ENCODE measurements around the gene PDGFC.

Gene PDGFC

GRCh38 chr4:156824451-156825060, 147.0 kb downstream of the PDGFC start:
- DNase-seq, result no peak

- DNase-seq, result no peak
Observed at GRCh38 chr4:156820931-156821330, 150.7 kb downstream of the PDGFC start.

GRCh38 chr4:156816360-156816755, 155.2 kb downstream of the PDGFC start:
- no peak for DNase-seq

GRCh38 chr4:156815717-156816359, 155.8 kb downstream of the PDGFC start:
- DNase-seq, result no peak

- no peak for DNase-seq
Observed at GRCh38 chr4:156811963-156812362, 159.6 kb downstream of the PDGFC start.

GRCh38 chr4:156811286-156811685, 160.3 kb downstream of the PDGFC start:
- DNase-seq, result no peak

GRCh38 chr4:156805696-156806095, 165.9 kb downstream of the PDGFC start:
- no peak for DNase-seq

GRCh38 chr4:156803056-156803455, 168.5 kb downstream of the PDGFC start:
- no peak for DNase-seq

GRCh38 chr4:156800463-156800862, 171.1 kb downstream of the PDGFC start:
- no peak for DNase-seq

- DNase-seq, result no peak
Observed at GRCh38 chr4:156799121-156799589, 172.4 kb downstream of the PDGFC start.

GRCh38 chr4:156798438-156798837, 173.2 kb downstream of the PDGFC start:
- no peak for DNase-seq

GRCh38 chr4:156797206-156797605, 174.4 kb downstream of the PDGFC start:
- no peak for DNase-seq

GRCh38 chr4:156795727-156796126, 175.9 kb downstream of the PDGFC start:
- DNase-seq, result no peak

GRCh38 chr4:156794863-156795262, 176.7 kb downstream of the PDGFC start:
- DNase-seq, result no peak

- DNase-seq, result no peak
Observed at GRCh38 chr4:156792462-156793085, 179.0 kb downstream of the PDGFC start.

GRCh38 chr4:156790866-156791265, 180.7 kb downstream of the PDGFC start:
- no peak for DNase-seq

- no peak for DNase-seq
Observed at GRCh38 chr4:156788782-156789181, 182.8 kb downstream of the PDGFC start.

GRCh38 chr4:156786713-156787112, 184.9 kb downstream of the PDGFC start:
- DNase-seq, result no peak

- DNase-seq, result no peak
Observed at GRCh38 chr4:156784970-156785369, 186.6 kb downstream of the PDGFC start.

- DNase-seq, result no peak
Observed at GRCh38 chr4:156783966-156784365, 187.6 kb downstream of the PDGFC start.

- DNase-seq, result no peak
Observed at GRCh38 chr4:156782491-156782890, 189.1 kb downstream of the PDGFC start.

- no peak for DNase-seq
Observed at GRCh38 chr4:156781852-156782251, 189.7 kb downstream of the PDGFC start.

GRCh38 chr4:156779774-156780173, 191.8 kb downstream of the PDGFC start:
- no peak for DNase-seq

GRCh38 chr4:156779042-156779441, 192.6 kb downstream of the PDGFC start:
- no peak for DNase-seq

All from activated T-cell treated with anti-CD3 and anti-CD28 coated beads, Interleukin-2, amount 50 U/mL, for 1 hour (primary cell).